Nephron (organoid): ENCODE data around the gene INTS7.
"Not testable (repeated sequence)": the region's sequence is repeated elsewhere in the genome, so short reads cannot be mapped to it uniquely, and the experiment has no call there.

Source experiments
- H3K27ac Mint-ChIP-seq, 3 experiments: 2 replicates each; pipeline ENCODE4 v1.8.0; 2020; ENCODE audit warnings: mixed read lengths in 3 of 3, mild to moderate bottlenecking in 2 of 3, moderate library complexity in 1 of 3
- H3K27me3 Mint-ChIP-seq: 2 replicates; pipeline ENCODE4 v1.8.0; 2021; ENCODE audit warnings: low read depth, mild to moderate bottlenecking, moderate library complexity, mixed read lengths
- H3K36me3 Mint-ChIP-seq: 2 replicates; pipeline ENCODE4 v1.8.0; 2020; ENCODE audit warnings: low read depth, mixed read lengths
- H3K4me1 Mint-ChIP-seq: 2 replicates; pipeline ENCODE4 v1.8.0; 2020; ENCODE audit warnings: mixed read lengths
- H3K4me3 Mint-ChIP-seq, 3 experiments: 2 replicates each; pipeline ENCODE4 v1.8.0; 2020; ENCODE audit warnings: mild to moderate bottlenecking in 3 of 3, mixed read lengths in 3 of 3, moderate library complexity in 2 of 3
- H3K9me3 Mint-ChIP-seq: 2 replicates; pipeline ENCODE4 v1.8.0; 2020; ENCODE audit warnings: mixed read lengths
- TF ChIP-seq, protein P1 (sequence below), 3 experiments: fragments of 200-600 bp; sonication (generic); IDR thresholded peaks; one replicate each; pipeline ENCODE4 v1.5.0; 2021; ENCODE audit warnings: antibody characterized with exemption in 3 of 3; ENCODE audit not compliant: unreplicated experiment in 3 of 3

INTS7 gene

DNA sequence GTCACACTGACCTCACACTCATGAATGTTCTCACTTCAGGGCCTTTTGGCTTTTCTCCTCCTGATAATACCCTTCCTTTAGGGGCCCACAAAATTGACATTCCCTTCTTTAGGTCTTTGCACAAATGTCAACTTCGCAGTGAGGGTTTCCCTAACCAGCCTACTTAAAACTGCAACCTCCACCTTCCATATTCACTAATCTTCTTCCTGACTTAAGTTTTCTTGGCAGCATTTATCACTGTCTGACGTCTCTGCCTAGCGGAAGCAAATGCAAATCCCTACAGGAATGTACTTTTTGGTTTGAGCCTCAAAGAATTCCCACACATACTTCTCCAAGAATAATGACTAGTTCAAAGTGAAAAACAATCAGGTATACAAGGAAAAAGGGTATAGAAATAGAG is 32.8 kb downstream of the INTS7 start:
- Mint-ChIP-seq H3K4me1 (no peaks in the 10 kb centered on the region), H3K4me3 (no peak overlapping the region), H3K9me3 (peaks cover 2% of the 10 kb centered on the region), H3K36me3 (peaks cover 59% of the 10 kb centered on the region), H3K27me3 (no peaks in the 10 kb centered on the region), H3K27ac (no peak overlapping the region)
- TF ChIP-seq, protein P1, sequence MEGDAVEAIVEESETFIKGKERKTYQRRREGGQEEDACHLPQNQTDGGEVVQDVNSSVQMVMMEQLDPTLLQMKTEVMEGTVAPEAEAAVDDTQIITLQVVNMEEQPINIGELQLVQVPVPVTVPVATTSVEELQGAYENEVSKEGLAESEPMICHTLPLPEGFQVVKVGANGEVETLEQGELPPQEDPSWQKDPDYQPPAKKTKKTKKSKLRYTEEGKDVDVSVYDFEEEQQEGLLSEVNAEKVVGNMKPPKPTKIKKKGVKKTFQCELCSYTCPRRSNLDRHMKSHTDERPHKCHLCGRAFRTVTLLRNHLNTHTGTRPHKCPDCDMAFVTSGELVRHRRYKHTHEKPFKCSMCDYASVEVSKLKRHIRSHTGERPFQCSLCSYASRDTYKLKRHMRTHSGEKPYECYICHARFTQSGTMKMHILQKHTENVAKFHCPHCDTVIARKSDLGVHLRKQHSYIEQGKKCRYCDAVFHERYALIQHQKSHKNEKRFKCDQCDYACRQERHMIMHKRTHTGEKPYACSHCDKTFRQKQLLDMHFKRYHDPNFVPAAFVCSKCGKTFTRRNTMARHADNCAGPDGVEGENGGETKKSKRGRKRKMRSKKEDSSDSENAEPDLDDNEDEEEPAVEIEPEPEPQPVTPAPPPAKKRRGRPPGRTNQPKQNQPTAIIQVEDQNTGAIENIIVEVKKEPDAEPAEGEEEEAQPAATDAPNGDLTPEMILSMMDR (IDR thresholded peaks at IDR 0.05; ENCODE audit: unreplicated experiment in 3 of 3) = no peak

DNA sequence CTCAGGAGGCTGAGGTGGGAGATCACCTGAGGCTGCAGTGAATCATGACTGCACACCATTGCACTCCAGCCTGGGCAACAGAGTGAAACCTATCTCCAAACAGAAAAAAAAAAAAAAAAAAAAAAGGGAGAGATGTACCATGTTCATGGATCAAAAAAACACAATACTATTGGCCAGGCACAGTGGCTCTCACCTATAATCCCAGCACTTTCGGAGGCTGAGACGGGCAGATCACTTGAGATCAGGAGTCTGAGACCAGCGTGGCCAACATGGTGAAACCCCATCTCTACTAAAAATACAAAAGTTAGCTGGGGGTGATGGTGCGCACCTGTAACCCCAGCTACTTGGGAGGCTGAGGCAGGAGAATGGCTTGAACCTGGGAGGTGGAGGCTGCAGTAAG is 37.9 kb downstream of the INTS7 start:
- H3K36me3 Mint-ChIP-seq = peaks cover 68% of the 10 kb centered on the region
- not testable (repeated sequence) for H3K27ac Mint-ChIP-seq, H3K27me3 Mint-ChIP-seq, H3K9me3 Mint-ChIP-seq, H3K4me3 Mint-ChIP-seq, H3K4me1 Mint-ChIP-seq

DNA sequence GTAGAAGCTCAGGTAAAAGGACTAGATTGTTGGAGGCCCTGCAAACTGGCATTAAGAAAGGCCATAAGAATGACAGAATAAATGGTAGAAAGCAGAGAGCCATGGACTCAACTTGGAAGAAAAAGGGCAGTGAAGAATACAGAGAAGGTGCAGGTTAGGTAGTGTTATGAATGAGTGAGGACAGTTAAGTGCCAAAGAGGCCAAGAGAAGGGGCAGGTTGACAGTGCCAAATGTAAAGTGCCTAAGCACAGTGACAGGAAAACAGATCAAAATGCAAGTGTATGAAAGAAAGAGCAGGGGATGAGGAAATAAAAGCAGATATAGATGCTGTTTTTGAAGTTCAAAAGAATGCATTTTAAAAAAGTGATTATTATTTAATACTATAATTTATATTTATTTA is 43.7 kb downstream of the INTS7 start:
- Mint-ChIP-seq H3K27me3 (no peaks in the 10 kb centered on the region), H3K27ac (no peak overlapping the region), H3K4me1 (no peaks in the 10 kb centered on the region), H3K36me3 (peaks cover 24% of the 10 kb centered on the region), H3K9me3 (no peaks in the 10 kb centered on the region), H3K4me3 (no peak overlapping the region)
- TF ChIP-seq, protein P1 (IDR thresholded peaks at IDR 0.05; ENCODE audit: unreplicated experiment in 3 of 3) = no peak

DNA sequence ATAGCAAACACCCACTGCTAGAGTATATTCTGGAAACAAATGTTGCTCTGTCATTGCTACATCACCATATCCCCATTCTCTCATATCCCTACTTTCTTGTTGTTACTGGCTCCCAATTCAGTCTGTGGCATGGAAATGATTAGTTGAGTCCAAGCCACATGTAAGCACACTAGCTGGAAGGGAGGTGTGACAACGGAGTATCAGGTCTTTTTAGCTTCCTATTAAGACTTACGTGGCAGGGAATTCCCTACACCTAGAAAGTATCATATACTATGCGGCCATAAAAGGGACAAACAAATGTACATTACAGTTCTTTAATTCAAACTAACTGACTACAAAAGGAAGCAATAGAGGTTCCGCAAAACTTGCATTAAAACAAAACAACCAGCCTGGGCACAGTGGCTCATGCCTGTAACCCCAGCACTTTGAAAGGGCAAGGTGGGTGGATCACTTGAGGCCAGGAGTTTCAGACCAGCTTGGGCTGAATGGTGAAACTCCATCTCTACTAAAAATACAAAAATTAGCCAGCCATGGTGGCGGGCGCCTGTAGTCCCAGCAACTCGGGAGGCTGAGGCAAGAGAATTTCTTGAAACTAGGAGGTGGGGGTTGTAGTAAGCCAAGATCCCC is 48.6 kb downstream of the INTS7 start:
- no peak overlapping the region for H3K4me3 Mint-ChIP-seq
- no peak overlapping the region for H3K27ac Mint-ChIP-seq
- H3K4me1 Mint-ChIP-seq = no peaks in the 10 kb centered on the region
- no peaks in the 10 kb centered on the region for H3K9me3 Mint-ChIP-seq
- H3K27me3 Mint-ChIP-seq = no peaks in the 10 kb centered on the region
- TF ChIP-seq, protein P1 (IDR thresholded peaks at IDR 0.05; ENCODE audit: unreplicated experiment in 3 of 3) = no peak
- peaks cover 17% of the 10 kb centered on the region for H3K36me3 Mint-ChIP-seq

DNA sequence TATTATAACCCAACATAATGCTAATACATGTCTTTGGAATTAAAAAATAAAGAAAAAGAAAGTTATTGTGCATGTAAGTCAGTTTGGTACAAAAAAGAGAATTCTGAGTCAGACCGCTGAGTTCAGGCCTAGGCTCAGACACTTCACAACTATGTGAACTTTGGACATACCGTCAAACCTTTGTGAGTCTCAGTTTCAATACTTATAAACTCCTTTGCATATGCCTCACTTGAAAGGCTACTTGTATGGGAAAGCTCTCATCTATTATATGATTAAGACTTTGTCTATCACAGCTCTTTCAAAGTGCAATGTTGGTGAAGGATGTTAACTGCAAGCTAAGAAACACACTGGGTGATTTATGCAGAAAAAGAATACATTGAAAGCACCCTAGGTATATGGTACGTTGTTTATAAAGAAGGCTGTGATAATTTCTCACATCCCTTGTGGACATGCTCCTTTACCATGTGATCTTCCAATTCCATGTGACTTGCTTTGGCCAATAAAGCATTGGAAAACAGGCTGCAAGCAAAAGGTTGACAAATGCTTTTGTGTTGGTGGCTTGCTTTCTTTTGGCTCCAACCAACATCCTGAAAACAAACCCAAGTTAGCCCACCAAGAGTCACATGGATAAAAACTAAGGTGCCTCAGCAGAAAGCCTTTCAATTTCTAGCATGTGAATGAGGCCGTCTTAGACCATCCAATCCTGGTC is 49.6 kb downstream of the INTS7 start:
- TF ChIP-seq, protein P1 (IDR thresholded peaks at IDR 0.05; ENCODE audit: unreplicated experiment in 3 of 3) = no peak
- no peaks in the 10 kb centered on the region for H3K9me3 Mint-ChIP-seq
- no peak overlapping the region for H3K4me3 Mint-ChIP-seq
- H3K4me1 Mint-ChIP-seq = no peaks in the 10 kb centered on the region
- no peak overlapping the region for H3K27ac Mint-ChIP-seq
- H3K27me3 Mint-ChIP-seq = no peaks in the 10 kb centered on the region
- peaks cover 17% of the 10 kb centered on the region for H3K36me3 Mint-ChIP-seq

DNA sequence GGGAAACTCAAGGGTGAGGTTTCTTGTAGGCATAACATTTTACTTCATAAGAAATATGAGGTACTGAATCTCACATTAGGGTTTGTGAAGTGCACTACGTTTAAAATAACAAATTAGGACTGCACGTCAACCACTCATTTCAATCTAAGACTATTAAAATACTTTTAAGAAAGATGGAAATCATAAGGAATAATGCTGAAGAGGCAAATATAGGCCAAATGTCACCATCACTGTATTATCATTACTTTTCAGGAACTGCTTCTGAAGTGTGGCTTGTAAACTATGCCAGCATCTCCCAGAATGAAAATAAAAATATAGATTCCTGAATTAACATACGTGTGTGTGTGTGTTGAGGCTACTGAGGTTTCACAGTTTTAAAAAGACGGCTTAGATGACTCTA is 56.8 kb downstream of the INTS7 start:
- Mint-ChIP-seq H3K9me3 (no peaks in the 10 kb centered on the region), H3K27ac (no peak overlapping the region), H3K4me3 (no peak overlapping the region), H3K36me3 (peaks cover 57% of the 10 kb centered on the region), H3K27me3 (no peaks in the 10 kb centered on the region), H3K4me1 (no peaks in the 10 kb centered on the region)
- TF ChIP-seq, protein P1 (IDR thresholded peaks at IDR 0.05; ENCODE audit: unreplicated experiment in 3 of 3) = no peak
